Astrocyte of the spinal cord (primary cell): ENCODE data around the gene NR3C2.

Experiments used
- DNase-seq: peaks from one replicate; pipeline ENCODE4 v3.0.0; 2011; ENCODE audit warnings: low read depth, low spot score
- H3K4me3 ChIP-seq: 2 replicates; pipeline ENCODE4 v1.5.1; 2011; ENCODE audit warnings: low read depth, mild to moderate bottlenecking, low read length, moderate library complexity
- in situ Hi-C: cut with HindIII; loops from 2 replicates; pipeline ENCODE4 v1.10.0; 2017; ENCODE audit warnings: low sequenced_read_pairs
- TF ChIP-seq, protein P1 (sequence below): IDR thresholded peaks from 2 replicates; pipeline ENCODE4 v1.5.1; 2012; ENCODE audit warnings: low read depth, mild to moderate bottlenecking, low read length, inconsistent platforms

Gene NR3C2

DNA sequence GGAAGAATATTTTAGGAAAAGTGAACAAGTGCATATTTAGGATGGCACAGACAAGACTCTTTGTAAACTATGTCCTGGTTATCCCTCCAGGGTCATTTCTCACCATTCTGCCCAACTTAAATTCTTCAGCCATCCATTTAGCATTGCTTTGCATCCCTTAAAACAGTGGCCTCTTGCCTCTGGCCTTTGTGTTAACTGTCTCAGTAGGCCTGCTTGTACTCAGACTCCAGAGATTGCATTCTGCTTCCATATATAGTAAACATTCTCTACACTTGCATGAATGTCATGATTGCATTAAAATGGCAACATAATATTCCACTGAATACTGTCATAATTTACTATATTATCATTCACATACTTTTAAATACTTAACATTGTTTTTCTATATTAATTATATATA, 43.2 kb downstream of the NR3C2 start:
- H3K4me3 ChIP-seq = no peak overlapping the region
- in situ Hi-C loops = no loop called here
- TF ChIP-seq, protein P1, sequence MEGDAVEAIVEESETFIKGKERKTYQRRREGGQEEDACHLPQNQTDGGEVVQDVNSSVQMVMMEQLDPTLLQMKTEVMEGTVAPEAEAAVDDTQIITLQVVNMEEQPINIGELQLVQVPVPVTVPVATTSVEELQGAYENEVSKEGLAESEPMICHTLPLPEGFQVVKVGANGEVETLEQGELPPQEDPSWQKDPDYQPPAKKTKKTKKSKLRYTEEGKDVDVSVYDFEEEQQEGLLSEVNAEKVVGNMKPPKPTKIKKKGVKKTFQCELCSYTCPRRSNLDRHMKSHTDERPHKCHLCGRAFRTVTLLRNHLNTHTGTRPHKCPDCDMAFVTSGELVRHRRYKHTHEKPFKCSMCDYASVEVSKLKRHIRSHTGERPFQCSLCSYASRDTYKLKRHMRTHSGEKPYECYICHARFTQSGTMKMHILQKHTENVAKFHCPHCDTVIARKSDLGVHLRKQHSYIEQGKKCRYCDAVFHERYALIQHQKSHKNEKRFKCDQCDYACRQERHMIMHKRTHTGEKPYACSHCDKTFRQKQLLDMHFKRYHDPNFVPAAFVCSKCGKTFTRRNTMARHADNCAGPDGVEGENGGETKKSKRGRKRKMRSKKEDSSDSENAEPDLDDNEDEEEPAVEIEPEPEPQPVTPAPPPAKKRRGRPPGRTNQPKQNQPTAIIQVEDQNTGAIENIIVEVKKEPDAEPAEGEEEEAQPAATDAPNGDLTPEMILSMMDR = no peak
- no peak for DNase-seq

DNA sequence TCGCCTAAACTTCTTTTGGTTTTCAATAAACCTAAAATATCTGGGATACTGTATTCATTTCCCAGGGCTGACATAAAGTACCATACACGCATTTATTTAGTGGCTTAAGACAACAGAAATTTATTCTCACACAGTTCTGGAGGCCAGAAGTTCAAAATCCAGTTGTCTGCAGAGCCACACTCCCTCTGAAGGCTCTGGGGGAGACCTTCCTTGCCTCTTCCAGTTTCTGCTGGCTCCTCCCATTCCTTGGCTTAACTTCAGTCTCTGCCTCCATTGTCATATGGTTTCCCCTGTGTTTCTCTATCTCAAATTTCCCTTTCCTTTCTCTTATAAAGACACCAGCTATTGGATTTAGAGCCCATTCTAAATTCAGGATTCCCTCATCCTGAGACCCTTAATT, 44.4 kb downstream of the NR3C2 start:
- TF ChIP-seq, protein P1 = no peak
- in situ Hi-C loops = no loop called here
- DNase-seq = no peak
- no peak overlapping the region for H3K4me3 ChIP-seq

DNA sequence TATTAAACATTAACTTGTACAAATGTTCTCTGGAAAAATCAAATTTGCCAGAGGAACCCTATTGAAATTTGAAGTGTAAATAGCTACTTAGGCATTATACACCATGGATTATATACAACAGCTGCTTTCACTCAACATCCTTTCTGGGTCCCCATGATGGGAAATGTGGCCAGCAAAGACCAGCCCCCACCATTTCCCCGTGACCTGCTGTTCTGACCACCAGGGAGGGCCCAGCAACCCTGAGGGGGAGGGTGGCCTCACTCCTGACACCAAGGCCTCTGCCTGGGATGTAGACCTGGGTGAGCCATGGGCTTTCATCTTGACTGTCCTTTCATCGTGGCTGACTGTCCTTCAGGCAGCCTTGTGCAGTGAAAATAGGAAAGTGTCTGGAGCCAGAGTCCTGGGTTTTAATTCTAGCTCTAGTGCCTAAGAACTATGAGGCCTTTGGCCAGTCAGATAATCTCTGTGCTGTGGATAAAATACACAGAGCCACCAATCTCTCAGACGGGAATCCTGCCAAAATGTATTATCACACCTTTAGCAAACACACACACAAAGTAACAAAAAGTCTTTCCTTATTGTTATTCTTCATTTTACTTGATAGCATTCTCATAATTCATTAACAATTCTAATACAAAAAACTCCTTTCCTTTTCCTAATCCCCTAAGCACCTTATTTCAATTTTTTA, 45.1 kb downstream of the NR3C2 start:
- no peak for DNase-seq

DNA sequence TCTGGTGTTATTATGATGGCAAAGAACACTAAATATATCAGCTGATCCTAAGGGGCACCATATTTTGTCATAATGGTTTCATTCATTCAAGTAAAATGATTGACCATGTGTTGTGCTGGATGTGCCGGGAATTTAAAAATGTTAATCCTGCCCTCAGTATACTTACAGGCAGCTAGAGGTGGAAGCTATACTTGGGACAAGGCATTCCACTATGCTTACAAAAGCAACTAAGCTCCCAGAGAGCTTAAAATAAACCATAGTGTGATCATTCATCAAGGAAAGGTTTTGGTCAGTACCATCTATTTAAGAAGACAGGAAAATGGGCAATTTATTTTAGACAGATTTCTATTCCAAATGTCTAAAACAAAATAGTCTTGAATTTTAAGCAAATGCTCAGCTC, 46.4 kb downstream of the NR3C2 start:
- TF ChIP-seq, protein P1 = no peak
- in situ Hi-C loops = no loop called here
- no peak for DNase-seq

More for the DNA sequence above, 45.1 kb downstream of the NR3C2 start:
- TF ChIP-seq, protein P1 = no peak
- H3K4me3 ChIP-seq = no peak overlapping the region
- in situ Hi-C loops = no loop called here

DNA sequence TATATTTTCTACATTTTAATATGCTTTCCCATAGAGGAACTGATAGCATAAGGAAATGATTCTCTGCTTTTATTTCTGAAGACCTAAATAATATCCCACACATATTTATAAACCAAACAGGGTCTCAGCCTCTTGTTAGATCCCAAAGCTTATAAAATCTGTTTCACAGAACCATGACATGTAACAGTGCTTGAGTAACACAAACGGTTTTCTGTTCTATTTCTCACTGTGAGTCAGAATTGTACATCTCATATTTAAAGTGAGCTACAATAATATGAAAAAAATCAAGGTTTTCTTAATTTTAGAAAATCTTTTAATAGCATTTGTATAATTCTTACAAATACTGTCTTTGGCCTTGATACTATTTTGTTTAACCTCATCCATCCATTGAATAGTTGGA, 51.2 kb downstream of the NR3C2 start:
- no peak overlapping the region for H3K4me3 ChIP-seq
- TF ChIP-seq, protein P1 = no peak
- DNase-seq = no peak
- in situ Hi-C loops = no loop called here

More for the DNA sequence above, 46.4 kb downstream of the NR3C2 start:
- H3K4me3 ChIP-seq = no peak overlapping the region

DNA sequence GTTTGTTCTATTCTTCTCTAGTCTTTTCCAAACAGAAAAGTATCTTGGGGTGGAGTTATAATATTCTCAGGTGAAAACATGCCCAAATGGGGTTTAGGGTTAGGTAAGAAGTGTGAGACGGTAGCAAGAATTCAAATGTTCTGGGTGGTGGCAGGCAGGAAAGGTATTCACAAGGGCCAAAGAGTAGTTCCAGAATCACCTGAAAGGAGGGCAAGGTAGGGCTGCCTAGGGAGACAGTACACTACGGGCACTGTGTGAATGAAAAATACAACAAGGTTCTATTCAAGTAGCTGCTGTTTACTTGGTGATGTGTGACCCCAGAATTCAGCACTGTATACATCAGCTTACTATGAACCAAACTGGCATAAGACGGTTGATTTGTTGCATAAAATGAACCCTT, 51.9 kb downstream of the NR3C2 start:
- DNase-seq = no peak
- TF ChIP-seq, protein P1 = no peak
- H3K4me3 ChIP-seq = no peak overlapping the region
- in situ Hi-C loops = no loop called here
